GM12878 (cell line): Measurements from ENCODE around the gene TPMT. TPM values are rescaled to one million over a fixed set of nuclear protein-coding genes. Genes with fewer than 3 reads are reported as not detected.

ENCODE experiments used
- ATAC-seq: fragments of 200-7000 bp; cut with Tn5 transposase; 3 replicates; pipeline ENCODE4 v1.9.1; 2020; ENCODE audit warnings: mild to moderate bottlenecking, moderate library complexity
- BruUV-seq: library from RNA; stranded (reverse); fragments of 400-500 nt; replicated peaks from 2 replicates; lab custom pipeline; 2021; lab: Mats Ljungman, UMichigan
- CTCF ChIA-PET: fragments of 300-600 bp; sonication (Branson Sonifier 250); formaldehyde crosslinking; extraction: SDS; loops from one replicate; lab custom pipeline; 2021; ENCODE audit warnings: inconsistent platforms; lab: Yijun Ruan, JAX
- POLR2A ChIA-PET: fragments of 350-600 bp; formaldehyde crosslinking; extraction: SDS; loops from one replicate; lab custom pipeline; 2021; ENCODE audit warnings: inconsistent platforms; lab: Charles Lee
- RAD21 ChIA-PET: fragments of 300-600 bp; sonication (Branson Sonifier 250); formaldehyde crosslinking; loops from one replicate; lab custom pipeline; 2023; ENCODE audit warnings: antibody characterized with exemption; ENCODE audit not compliant: unreplicated experiment; lab: Charles Lee
- SMC1A ChIA-PET: fragments of 300-600 bp; sonication (Branson Sonifier 250); formaldehyde crosslinking; loops from one replicate; lab custom pipeline; 2023; ENCODE audit not compliant: unreplicated experiment, uncharacterized antibody; lab: Charles Lee
- DNase-seq: peaks from one replicate; pipeline ENCODE4 v3.0.0-alpha.2; 2011; ENCODE audit warnings: low read depth, low spot score
- FAIRE-seq: peaks from 3 replicates; lab custom pipeline; 2011; peaks lifted over from hg19 to GRCh38; lab: Jason Lieb, UNC
- H2AFZ ChIP-seq: 2 replicates; pipeline ENCODE4 v1.6.0; 2011; ENCODE audit warnings: low read depth, low read length, control low read depth; ENCODE audit not compliant: control insufficient read depth
- H3K27ac ChIP-seq: 2 replicates; pipeline ENCODE4 v1.5.1; 2011; ENCODE audit warnings: control low read depth; ENCODE audit not compliant: control insufficient read depth, insufficient read depth
- H3K27me3 ChIP-seq, 2 experiments: replicated peaks in 1 of 2; 2 replicates each; pipeline versions ENCODE4 v1.6.0 to v1.6.1; 2011; ENCODE audit warnings: low read length in 1 of 2; ENCODE audit not compliant: control insufficient read depth in 2 of 2, insufficient read depth in 2 of 2
- H3K36me3 ChIP-seq, 2 experiments: 2 replicates each; pipeline ENCODE4 v1.5.1; 2011; ENCODE audit warnings: low read length in 1 of 2; ENCODE audit not compliant: control insufficient read depth in 2 of 2, insufficient read depth in 2 of 2
- H3K4me1 ChIP-seq: 2 replicates; pipeline ENCODE4 v1.6.1; 2011; ENCODE audit warnings: mild to moderate bottlenecking, low read length, moderate library complexity, mixed read lengths; ENCODE audit not compliant: control insufficient read depth, insufficient read depth
- H3K4me2 ChIP-seq: 2 replicates; pipeline ENCODE4 v1.6.0; 2011; ENCODE audit warnings: control low read depth; ENCODE audit not compliant: control insufficient read depth, insufficient read depth
- H3K4me3 ChIP-seq: fragments of 200-600 bp; sonication (generic); 2 replicates; pipeline ENCODE4 v1.5.1; 2016
- H3K79me2 ChIP-seq: 2 replicates; pipeline ENCODE4 v1.6.0; 2011; ENCODE audit warnings: low read length; ENCODE audit not compliant: control insufficient read depth, insufficient read depth
- H3K9ac ChIP-seq: 2 replicates; pipeline ENCODE4 v1.8.0; 2011; ENCODE audit warnings: low read length, control low read depth, mixed read lengths; ENCODE audit not compliant: control insufficient read depth, insufficient read depth
- H3K9me3 ChIP-seq: replicated peaks from 3 replicates; pipeline ENCODE4 v1.5.1; 2011; ENCODE audit warnings: mild to moderate bottlenecking, low read length; ENCODE audit not compliant: control insufficient read depth, insufficient read depth
- H4K20me1 ChIP-seq: 2 replicates; pipeline ENCODE4 v1.6.0; 2011; ENCODE audit not compliant: control insufficient read depth, insufficient read depth
- ASH2L ChIP-seq: fragments of 300-600, 200-600 bp; sonication (generic); IDR thresholded peaks from 2 replicates; pipeline ENCODE4 v1.6.1; 2017; ENCODE audit warnings: low read depth, mild to moderate bottlenecking, borderline replicate concordance
- BHLHE40 ChIP-seq, 2 experiments: fragments of 450-650 bp in 1 of 2; IDR thresholded peaks; 2 replicates each; pipeline ENCODE4 v1.6.1; 2011 to 2017; ENCODE audit warnings: low read depth in 2 of 2, borderline replicate concordance in 1 of 2, improper control_type of control experiment in 1 of 2, low read length in 1 of 2, mild to moderate bottlenecking in 1 of 2
- CBX3 ChIP-seq: fragments of 200-600 bp; sonication (generic); IDR thresholded peaks from 2 replicates; pipeline ENCODE4 v1.6.1; 2016; ENCODE audit warnings: low read depth, borderline replicate concordance
- IKZF2 ChIP-seq, 2 experiments: fragments of 450-650 bp; IDR thresholded peaks; 2 replicates each; pipeline ENCODE4 v1.6.1; 2017; ENCODE audit warnings: mild to moderate bottlenecking in 2 of 2, moderate library complexity in 2 of 2
- KLF5 ChIP-seq: fragments of 450-650 bp; IDR thresholded peaks from 2 replicates; pipeline ENCODE4 v1.6.1; 2014; ENCODE audit warnings: mild to moderate bottlenecking; ENCODE audit not compliant: partially characterized antibody
- MEF2B ChIP-seq: fragments of 450-650 bp; IDR thresholded peaks from 2 replicates; pipeline ENCODE4 v1.6.1; 2018; ENCODE audit warnings: mild to moderate bottlenecking, moderate library complexity; ENCODE audit not compliant: partially characterized antibody, poor library complexity, severe bottlenecking
- NRF1 ChIP-seq: conservative IDR thresholded peaks from 2 replicates; pipeline ENCODE4 v1.6.1; 2011; ENCODE audit warnings: mild to moderate bottlenecking, low read depth, low read length, improper control_type of control experiment
- PAX5 ChIP-seq: IDR thresholded peaks from 2 replicates; pipeline ENCODE4 v1.6.1; 2011; ENCODE audit warnings: low read depth, low read length, borderline replicate concordance
- PML ChIP-seq: IDR thresholded peaks from 2 replicates; pipeline ENCODE4 v1.6.1; 2012; ENCODE audit warnings: low read length, inconsistent platforms
- POLR2AphosphoS5 ChIP-seq: IDR thresholded peaks from 2 replicates; pipeline ENCODE4 v1.6.1; 2011; ENCODE audit warnings: mild to moderate bottlenecking, low read length, inconsistent platforms
- RELA ChIP-seq: fragments of 450-650 bp; IDR thresholded peaks from 2 replicates; pipeline ENCODE4 v1.8.0; 2014; ENCODE audit warnings: borderline replicate concordance; ENCODE audit not compliant: partially characterized antibody
- SMARCA5 ChIP-seq: fragments of 450-650 bp; IDR thresholded peaks from 2 replicates; pipeline ENCODE4 v1.6.1; 2017; ENCODE audit warnings: mild to moderate bottlenecking
- SREBF1 ChIP-seq: IDR thresholded peaks from 2 replicates; pipeline ENCODE4 v1.6.1; 2012; ENCODE audit warnings: mild to moderate bottlenecking, low read length
- SRF ChIP-seq, 2 experiments: IDR thresholded peaks; 2 replicates each; pipeline ENCODE4 v1.6.1; 2011; ENCODE audit warnings: low read depth in 2 of 2, low read length in 2 of 2, mild to moderate bottlenecking in 1 of 2, moderate library complexity in 1 of 2
- WGBS: methylation state at CpG from one replicate; pipeline ENCODE4 v1.1.6; 2016; ENCODE audit warnings: low lambda C conversion rate; ENCODE audit not compliant: insufficient replicate concordance, insufficient coverage; ENCODE audit errors: missing lambda C conversion rate; 5-methylcytosine and 5-hydroxymethylcytosine counted together
- in situ Hi-C: fragments of 300-500 bp; cut with MboI; formaldehyde crosslinking; loops from 9 replicates; pipeline ENCODE4 v1.14.3; 2018; ENCODE audit warnings: mixed read lengths
- intact Hi-C: fragments of 100-400 bp; cut with micrococcal nuclease; formaldehyde crosslinking; loops from one replicate; pipeline ENCODE4 v1.14.2; 2022; ENCODE audit not compliant: unreplicated experiment
- polyA plus RNA-seq, 11 experiments: library from polyadenylated mRNA; depleted of rRNA in 4 of 11; unstranded in 6 of 11; stranded (reverse) in 5 of 11; fragments of >200 nt; fragmentation: Nextera tagmentation in 4 of 11; fragmentation: Illumina TruSeq in 1 of 11; extraction: Ambion mirVana in 4 of 11; extraction: Trizol in 1 of 11; gene quantifications; 1 replicate in 1 of 11; 2 replicates in 10 of 11; pipeline versions ENCODE4 v1.2.1 to v1.2.3, GENCODE V29; 2011 to 2016; ENCODE audit warnings: inconsistent platforms in 2 of 11, missing spikeins in 2 of 11, low read depth in 1 of 11
- total RNA-seq, 4 experiments: library from RNA; depleted of rRNA in 3 of 4; stranded (reverse); fragments of >200 nt in 3 of 4; fragmentation: Illumina TruSeq in 1 of 4; extraction: Trizol in 1 of 4; gene quantifications; 2 replicates each; pipeline versions ENCODE4 v1.2.1 to v1.2.3, GENCODE V29; 2013 to 2021
- TF ChIP-seq, protein P1 (sequence below): IDR thresholded peaks from 2 replicates; pipeline ENCODE4 v1.6.1; 2012; ENCODE audit warnings: low read depth, low read length, improper control_type of control experiment
- TF ChIP-seq, protein P2 (sequence below): fragments of 450-650 bp; IDR thresholded peaks from 2 replicates; pipeline ENCODE4 v1.6.1; 2017; ENCODE audit warnings: mild to moderate bottlenecking, moderate library complexity
- TF ChIP-seq, protein P3 (sequence below): fragments of 150-350 bp; IDR thresholded peaks from 2 replicates; pipeline ENCODE4 v1.6.1; 2016; ENCODE audit warnings: low read depth, low read length

Gene TPMT
- total and polyA plus RNA-seq, 10 of the 15 experiments (the other 5 are each of a cell fraction or from before 2014, with no cell fraction given) = 7.9 to 18.2 (median 16.3) TPM

DNA sequence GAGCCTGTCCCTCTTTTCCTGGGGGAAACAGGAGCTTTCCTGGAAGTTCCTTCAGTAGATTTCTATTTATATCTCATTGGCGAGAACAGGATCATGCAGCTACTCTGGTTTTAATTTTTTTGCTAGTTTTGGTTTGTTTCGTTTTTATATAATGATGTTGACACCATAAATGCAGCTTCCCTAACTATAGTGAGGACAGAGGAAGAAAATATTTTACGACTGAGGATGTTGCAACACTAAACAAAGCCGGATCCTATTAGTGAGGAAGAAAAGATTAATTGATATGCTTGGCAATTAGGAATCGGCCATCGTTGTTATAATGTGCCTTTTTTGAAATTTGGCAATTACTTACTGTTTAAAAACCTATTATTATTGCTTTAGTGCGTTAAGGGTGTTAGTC, 17.0 kb upstream of the TPMT start (continued):
- TF ChIP-seq, protein P1, sequence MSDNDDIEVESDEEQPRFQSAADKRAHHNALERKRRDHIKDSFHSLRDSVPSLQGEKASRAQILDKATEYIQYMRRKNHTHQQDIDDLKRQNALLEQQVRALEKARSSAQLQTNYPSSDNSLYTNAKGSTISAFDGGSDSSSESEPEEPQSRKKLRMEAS = no peak
- TF ChIP-seq, protein P2, sequence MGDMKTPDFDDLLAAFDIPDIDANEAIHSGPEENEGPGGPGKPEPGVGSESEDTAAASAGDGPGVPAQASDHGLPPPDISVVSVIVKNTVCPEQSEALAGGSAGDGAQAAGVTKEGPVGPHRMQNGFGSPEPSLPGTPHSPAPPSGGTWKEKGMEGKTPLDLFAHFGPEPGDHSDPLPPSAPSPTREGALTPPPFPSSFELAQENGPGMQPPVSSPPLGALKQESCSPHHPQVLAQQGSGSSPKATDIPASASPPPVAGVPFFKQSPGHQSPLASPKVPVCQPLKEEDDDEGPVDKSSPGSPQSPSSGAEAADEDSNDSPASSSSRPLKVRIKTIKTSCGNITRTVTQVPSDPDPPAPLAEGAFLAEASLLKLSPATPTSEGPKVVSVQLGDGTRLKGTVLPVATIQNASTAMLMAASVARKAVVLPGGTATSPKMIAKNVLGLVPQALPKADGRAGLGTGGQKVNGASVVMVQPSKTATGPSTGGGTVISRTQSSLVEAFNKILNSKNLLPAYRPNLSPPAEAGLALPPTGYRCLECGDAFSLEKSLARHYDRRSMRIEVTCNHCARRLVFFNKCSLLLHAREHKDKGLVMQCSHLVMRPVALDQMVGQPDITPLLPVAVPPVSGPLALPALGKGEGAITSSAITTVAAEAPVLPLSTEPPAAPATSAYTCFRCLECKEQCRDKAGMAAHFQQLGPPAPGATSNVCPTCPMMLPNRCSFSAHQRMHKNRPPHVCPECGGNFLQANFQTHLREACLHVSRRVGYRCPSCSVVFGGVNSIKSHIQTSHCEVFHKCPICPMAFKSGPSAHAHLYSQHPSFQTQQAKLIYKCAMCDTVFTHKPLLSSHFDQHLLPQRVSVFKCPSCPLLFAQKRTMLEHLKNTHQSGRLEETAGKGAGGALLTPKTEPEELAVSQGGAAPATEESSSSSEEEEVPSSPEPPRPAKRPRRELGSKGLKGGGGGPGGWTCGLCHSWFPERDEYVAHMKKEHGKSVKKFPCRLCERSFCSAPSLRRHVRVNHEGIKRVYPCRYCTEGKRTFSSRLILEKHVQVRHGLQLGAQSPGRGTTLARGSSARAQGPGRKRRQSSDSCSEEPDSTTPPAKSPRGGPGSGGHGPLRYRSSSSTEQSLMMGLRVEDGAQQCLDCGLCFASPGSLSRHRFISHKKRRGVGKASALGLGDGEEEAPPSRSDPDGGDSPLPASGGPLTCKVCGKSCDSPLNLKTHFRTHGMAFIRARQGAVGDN = no peak
- TF ChIP-seq IKZF2 (IDR thresholded peaks at IDR 0.05) = no peak

DNA sequence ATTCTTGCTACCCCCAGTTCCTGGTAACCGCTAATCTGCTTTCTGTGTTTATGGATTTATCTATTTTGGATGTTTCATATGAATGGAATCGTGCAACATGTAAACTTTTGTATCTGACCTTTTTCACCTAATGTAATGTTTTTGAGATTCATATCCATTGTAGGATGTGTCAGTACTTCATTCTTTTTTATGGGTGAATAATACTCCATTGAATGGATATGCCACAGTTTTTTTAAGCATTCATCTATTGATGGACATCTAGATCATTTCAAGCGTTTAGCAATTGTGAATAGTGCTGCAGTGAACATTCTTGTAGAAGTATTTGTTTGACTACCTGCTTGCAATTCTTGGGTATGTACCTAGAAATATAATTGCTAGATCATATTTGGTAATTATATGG, 13.4 kb upstream of the TPMT start:
- WGBS = 97% methylated on average over 3 of the region's 3 CpGs
- CTCF ChIA-PET = no interaction called here
- Histone ChIP-seq H3K36me3 (peaks cover 0 to 3% of the 10 kb centered on the region in 2 experiments; a peak in 1 of 4 replicates), H3K79me2 (no peaks in the 10 kb centered on the region), H4K20me1 (no peaks in the 10 kb centered on the region), H3K9me3 (0 out of 3 replicates have a peak, but pooled peaks cover 2% of the 10 kb centered on the region), H3K27ac (no peak overlapping the region), H3K4me2 (no peak overlapping the region), H3K9ac (no peak overlapping the region), H3K4me3 (no peak overlapping the region), H3K27me3 (no peaks in the 10 kb centered on the region), H2AFZ (no peak overlapping the region), H3K4me1 (no peaks in the 10 kb centered on the region)
- FAIRE-seq (no peak), DNase-seq (no peak), ATAC-seq (no peak)
- SMC1A ChIA-PET = no interaction called here
- in situ Hi-C loops (no loop called here), intact Hi-C loops (no loop called here)
- POLR2A ChIA-PET = no interaction called here
- no TSS peak for BruUV-seq
- RAD21 ChIA-PET = no interaction called here
- TF ChIP-seq IKZF2 (IDR thresholded peaks at IDR 0.05) (no peak), RELA (no peak), ASH2L (no peak), BHLHE40 (IDR thresholded peaks at IDR 0.05; ENCODE audit: borderline replicate concordance in 1 of 2, low read depth in 2 of 2, low read length in 1 of 2) (no peak), SMARCA5 (no peak), KLF5 (no peak), SREBF1 (no peak), CBX3 (no peak), POLR2AphosphoS5 (no peak), PML (no peak), MEF2B (no peak), SRF (IDR thresholded peaks at IDR 0.05; ENCODE audit: low read depth in 2 of 2, low read length in 2 of 2) (no peak), NRF1 (no peak), PAX5 (no peak)
- TF ChIP-seq, protein P3, sequence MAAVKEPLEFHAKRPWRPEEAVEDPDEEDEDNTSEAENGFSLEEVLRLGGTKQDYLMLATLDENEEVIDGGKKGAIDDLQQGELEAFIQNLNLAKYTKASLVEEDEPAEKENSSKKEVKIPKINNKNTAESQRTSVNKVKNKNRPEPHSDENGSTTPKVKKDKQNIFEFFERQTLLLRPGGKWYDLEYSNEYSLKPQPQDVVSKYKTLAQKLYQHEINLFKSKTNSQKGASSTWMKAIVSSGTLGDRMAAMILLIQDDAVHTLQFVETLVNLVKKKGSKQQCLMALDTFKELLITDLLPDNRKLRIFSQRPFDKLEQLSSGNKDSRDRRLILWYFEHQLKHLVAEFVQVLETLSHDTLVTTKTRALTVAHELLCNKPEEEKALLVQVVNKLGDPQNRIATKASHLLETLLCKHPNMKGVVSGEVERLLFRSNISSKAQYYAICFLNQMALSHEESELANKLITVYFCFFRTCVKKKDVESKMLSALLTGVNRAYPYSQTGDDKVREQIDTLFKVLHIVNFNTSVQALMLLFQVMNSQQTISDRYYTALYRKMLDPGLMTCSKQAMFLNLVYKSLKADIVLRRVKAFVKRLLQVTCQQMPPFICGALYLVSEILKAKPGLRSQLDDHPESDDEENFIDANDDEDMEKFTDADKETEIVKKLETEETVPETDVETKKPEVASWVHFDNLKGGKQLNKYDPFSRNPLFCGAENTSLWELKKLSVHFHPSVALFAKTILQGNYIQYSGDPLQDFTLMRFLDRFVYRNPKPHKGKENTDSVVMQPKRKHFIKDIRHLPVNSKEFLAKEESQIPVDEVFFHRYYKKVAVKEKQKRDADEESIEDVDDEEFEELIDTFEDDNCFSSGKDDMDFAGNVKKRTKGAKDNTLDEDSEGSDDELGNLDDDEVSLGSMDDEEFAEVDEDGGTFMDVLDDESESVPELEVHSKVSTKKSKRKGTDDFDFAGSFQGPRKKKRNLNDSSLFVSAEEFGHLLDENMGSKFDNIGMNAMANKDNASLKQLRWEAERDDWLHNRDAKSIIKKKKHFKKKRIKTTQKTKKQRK = no peak
